ENCODE data around the gene EIF2B4. TPM values are rescaled to one million over a fixed set of nuclear protein-coding genes. Genes with fewer than 3 reads are reported as not detected.

The EIF2B4 gene
- total and polyA plus RNA-seq, 2 donors = 30.5 to 56.0 TPM

DNA sequence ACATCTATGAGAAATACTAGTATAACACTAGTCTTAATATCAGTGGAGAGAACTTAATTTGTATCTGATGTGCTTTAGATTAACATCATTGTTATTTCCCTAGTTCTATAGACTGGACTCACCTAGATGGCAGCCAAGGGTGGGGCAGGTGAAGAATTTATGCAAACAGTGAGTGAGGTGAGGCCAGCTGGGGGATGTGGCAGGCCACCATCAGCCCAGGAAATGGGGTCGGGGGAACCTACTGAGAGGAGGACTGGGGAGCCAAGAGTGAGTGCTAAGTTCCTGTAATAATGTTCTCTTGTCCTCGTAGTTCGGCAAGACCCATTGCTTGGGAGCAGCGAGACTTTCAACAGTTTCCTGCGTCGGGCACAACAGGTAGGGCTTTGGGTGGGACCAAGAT lies 2.8 kb upstream of the EIF2B4 start:
- Histone ChIP-seq H3K36me3 (ENCODE audit: control insufficient read depth in 2 of 2, insufficient read depth in 2 of 2, low read length in 1 of 2) (peaks cover 51 to 62% of the 10 kb centered on the region in 2 donors), H3K27me3 (ENCODE audit: control insufficient read depth in 2 of 2, insufficient read depth in 1 of 2, low read length in 1 of 2) (no peaks in the 10 kb centered on the region), H3K4me3 (ENCODE audit: low read length in 2 of 2) (no peak overlapping the region), H3K4me1 (ENCODE audit: control insufficient read depth in 2 of 2, insufficient read depth in 2 of 2, low read length in 2 of 2) (peaks cover 11 to 29% of the 10 kb centered on the region in 2 donors), H3K9me3 (ENCODE audit: control insufficient read depth in 2 of 2, insufficient read depth in 1 of 2, low read length in 1 of 2) (no peaks in the 10 kb centered on the region), H3K27ac (ENCODE audit: low read depth in 1 of 2, low read length in 1 of 2) (no peak overlapping the region)
- WGBS = 95% methylated on average over 6 of the region's 6 CpGs
- no peak for DNase-seq (ENCODE audit: low read depth in 6 of 9, low spot score in 9 of 9)

DNA sequence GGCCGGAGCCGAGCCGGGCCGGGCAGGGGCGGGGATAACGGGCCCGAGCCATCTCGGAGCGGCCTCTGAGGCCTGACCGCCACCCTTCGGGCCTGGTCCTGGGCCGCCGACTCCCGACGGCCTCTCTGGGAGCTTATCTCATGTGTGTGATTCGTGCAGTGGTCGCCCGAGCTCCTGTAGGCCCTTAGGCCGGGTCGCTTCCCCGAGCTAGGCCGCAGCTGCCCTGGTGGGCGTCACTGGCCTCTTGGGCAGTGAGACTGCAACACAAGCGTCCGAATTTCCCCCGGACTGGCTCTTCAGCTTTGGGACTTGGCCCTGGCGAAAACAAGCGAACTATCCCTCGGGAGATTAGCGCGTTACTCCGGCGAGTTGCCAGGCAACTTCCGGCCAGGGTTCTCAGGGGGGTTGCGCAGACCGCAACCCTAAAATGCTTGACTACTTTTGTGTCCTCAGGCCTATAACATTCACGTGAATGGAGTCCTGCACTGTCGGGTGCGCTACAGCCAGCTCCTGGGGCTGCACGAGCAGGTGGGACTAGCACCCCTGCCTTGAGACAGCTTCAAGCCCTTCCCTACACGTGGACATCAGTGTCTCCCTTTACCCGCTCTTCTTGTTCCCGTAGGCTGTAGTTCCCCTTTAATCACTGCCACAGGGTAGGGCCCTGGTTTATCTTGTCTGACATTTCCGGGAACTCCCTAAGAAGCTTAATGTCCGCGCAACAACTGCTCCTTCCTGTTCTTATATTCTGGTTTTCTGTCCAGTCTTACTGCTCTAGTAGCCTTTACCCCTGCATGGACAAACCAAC lies 880 bp upstream of the EIF2B4 start:
- DNase-seq (ENCODE audit: low read depth in 6 of 9, low spot score in 9 of 9) = peak in 3 of 9 donors; percentile 22 to 51 (median 32)
- Histone ChIP-seq H3K4me1 (ENCODE audit: control insufficient read depth in 2 of 2, insufficient read depth in 2 of 2, low read length in 2 of 2) (peaks cover 11 to 29% of the 10 kb centered on the region in 2 donors), H3K27me3 (ENCODE audit: control insufficient read depth in 2 of 2, insufficient read depth in 1 of 2, low read length in 1 of 2) (no peaks in the 10 kb centered on the region), H3K27ac (ENCODE audit: low read depth in 1 of 2, low read length in 1 of 2) (peak overlapping the region; percentile 76 to 82), H3K4me3 (ENCODE audit: low read length in 2 of 2) (peak overlapping the region; percentile 90 to 95), H3K9me3 (ENCODE audit: control insufficient read depth in 2 of 2, insufficient read depth in 1 of 2, low read length in 1 of 2) (no peaks in the 10 kb centered on the region), H3K36me3 (ENCODE audit: control insufficient read depth in 2 of 2, insufficient read depth in 2 of 2, low read length in 1 of 2) (peaks cover 51 to 63% of the 10 kb centered on the region in 2 donors)
- WGBS = 1% methylated on average over 46 of the region's 46 CpGs

DNA sequence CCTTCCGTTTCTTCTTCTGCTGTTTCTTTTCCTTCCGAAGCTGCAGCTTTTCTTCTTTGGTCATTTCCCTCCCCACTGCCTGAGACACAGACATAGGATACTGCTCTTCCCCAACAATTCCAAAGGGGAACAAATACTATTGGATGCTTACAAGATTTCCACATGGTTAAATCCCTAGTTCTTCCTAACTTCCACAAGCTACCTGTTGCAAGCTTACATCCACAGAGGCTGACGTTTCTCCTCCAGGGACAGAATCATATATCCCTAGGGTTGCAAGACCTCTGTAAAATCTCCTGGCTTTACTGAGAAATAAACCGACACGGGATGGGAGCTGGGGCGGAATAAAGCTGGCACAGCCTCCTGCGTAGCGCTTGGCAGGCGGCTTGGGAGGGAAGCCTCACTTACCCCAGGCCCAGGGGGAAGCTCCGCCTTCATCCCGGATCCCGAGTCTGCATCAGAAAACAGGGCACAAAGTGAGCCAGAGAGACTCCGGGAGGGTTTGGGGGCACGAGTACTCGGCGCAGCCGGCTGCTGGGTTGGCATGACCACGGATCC lies 590 bp downstream of the EIF2B4 start:
- DNase-seq (ENCODE audit: low read depth in 6 of 9, low spot score in 9 of 9) = peak in 1 of 9 donors; percentile 15
- Histone ChIP-seq H3K9me3 (ENCODE audit: control insufficient read depth in 2 of 2, insufficient read depth in 1 of 2, low read length in 1 of 2) (no peaks in the 10 kb centered on the region), H3K4me3 (ENCODE audit: low read length in 2 of 2) (peak overlapping the region; percentile 90 to 95), H3K36me3 (ENCODE audit: control insufficient read depth in 2 of 2, insufficient read depth in 2 of 2, low read length in 1 of 2) (peaks cover 46 to 59% of the 10 kb centered on the region in 2 donors), H3K27me3 (ENCODE audit: control insufficient read depth in 2 of 2, insufficient read depth in 1 of 2, low read length in 1 of 2) (no peaks in the 10 kb centered on the region), H3K27ac (ENCODE audit: low read depth in 1 of 2, low read length in 1 of 2) (peak overlapping the region; percentile 82 to 88), H3K4me1 (ENCODE audit: control insufficient read depth in 2 of 2, insufficient read depth in 2 of 2, low read length in 2 of 2) (peaks cover 11 to 29% of the 10 kb centered on the region in 2 donors)
- 2% methylated on average over 18 of the region's 18 CpGs for WGBS

DNA sequence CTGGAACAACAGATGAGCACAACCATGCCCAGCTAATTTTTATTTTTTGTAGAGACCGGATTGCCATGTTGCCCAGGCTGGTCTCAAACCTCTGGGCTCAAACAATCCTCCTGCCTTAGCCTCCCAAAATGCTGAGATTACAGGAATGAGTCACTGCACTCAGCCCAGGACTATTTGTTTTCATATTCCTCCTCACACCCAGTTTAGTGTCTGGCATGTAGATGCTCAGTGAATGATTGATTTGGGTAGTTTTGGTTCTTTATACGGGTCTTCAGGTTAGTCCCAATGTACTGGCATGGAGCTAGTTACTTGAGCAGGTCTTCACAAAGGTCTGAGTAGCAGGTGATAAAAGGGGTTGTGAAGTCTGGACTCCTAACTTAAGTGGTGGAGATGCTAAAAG lies 6.2 kb downstream of the EIF2B4 start:
- Histone ChIP-seq H3K27me3 (ENCODE audit: control insufficient read depth in 2 of 2, insufficient read depth in 1 of 2, low read length in 1 of 2) (no peaks in the 10 kb centered on the region), H3K4me1 (ENCODE audit: control insufficient read depth in 2 of 2, insufficient read depth in 2 of 2, low read length in 2 of 2) (peaks cover 2% of the 10 kb centered on the region in 2 donors), H3K4me3 (ENCODE audit: low read length in 2 of 2) (no peak overlapping the region), H3K27ac (ENCODE audit: low read depth in 1 of 2, low read length in 1 of 2) (no peak overlapping the region), H3K9me3 (ENCODE audit: control insufficient read depth in 2 of 2, insufficient read depth in 1 of 2, low read length in 1 of 2) (no peaks in the 10 kb centered on the region), H3K36me3 (ENCODE audit: control insufficient read depth in 2 of 2, insufficient read depth in 2 of 2, low read length in 1 of 2) (peaks cover 43 to 45% of the 10 kb centered on the region in 2 donors)
- no peak for DNase-seq (ENCODE audit: low read depth in 6 of 9, low spot score in 9 of 9)
- WGBS = 93% methylated on average over 2 of the region's 2 CpGs

DNA sequence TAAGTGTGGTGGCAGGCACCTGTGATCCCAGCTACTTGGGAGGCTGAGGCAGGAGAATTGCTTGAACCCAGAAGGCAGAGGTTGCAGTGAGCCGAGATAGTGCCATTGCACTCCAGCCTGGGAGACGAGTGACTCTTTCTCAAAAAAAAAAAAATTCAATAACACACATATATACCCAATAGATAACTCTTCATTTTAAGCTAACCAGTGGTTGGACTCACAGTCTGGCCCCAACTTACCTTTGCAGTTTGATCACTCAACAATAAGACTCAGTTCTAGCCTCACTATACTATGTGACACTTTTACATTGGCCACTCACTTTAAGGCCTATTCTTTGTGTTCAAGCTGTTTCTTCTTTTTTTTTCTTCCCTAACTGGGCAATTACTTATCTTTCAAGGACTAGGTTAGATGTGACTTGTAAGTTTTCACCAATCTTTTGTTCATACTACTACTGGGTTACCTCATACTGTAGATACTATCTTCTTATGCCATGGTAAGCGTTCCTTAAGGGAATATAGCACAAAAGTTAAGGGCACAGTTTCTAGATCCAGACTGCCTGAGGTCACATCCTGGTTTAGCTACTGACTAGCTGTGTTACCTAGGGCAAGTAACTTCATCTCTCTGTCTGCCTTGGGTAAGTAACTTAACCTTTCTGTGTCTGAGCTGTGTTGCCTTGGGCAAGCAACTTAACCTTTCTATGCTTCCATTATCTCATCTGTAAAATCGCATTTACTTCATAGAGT lies 7.3 kb downstream of the EIF2B4 start:
- no peak for DNase-seq (ENCODE audit: low read depth in 6 of 9, low spot score in 9 of 9)
- no peak overlapping the region for H3K27ac ChIP-seq (ENCODE audit: low read depth in 1 of 2, low read length in 1 of 2)
- no peaks in the 10 kb centered on the region for H3K9me3 ChIP-seq (ENCODE audit: control insufficient read depth in 2 of 2, insufficient read depth in 1 of 2, low read length in 1 of 2)
- H3K4me1 ChIP-seq (ENCODE audit: control insufficient read depth in 2 of 2, insufficient read depth in 2 of 2, low read length in 2 of 2) = peaks cover 0 to 4% of the 10 kb centered on the region in 2 donors
- WGBS = 98% methylated on average over 4 of the region's 4 CpGs
- no peak overlapping the region for H3K4me3 ChIP-seq (ENCODE audit: low read length in 2 of 2)
- H3K27me3 ChIP-seq (ENCODE audit: control insufficient read depth in 2 of 2, insufficient read depth in 1 of 2, low read length in 1 of 2) = no peaks in the 10 kb centered on the region
- peaks cover 39 to 40% of the 10 kb centered on the region in 2 donors for H3K36me3 ChIP-seq (ENCODE audit: control insufficient read depth in 2 of 2, insufficient read depth in 2 of 2, low read length in 1 of 2)

DNA sequence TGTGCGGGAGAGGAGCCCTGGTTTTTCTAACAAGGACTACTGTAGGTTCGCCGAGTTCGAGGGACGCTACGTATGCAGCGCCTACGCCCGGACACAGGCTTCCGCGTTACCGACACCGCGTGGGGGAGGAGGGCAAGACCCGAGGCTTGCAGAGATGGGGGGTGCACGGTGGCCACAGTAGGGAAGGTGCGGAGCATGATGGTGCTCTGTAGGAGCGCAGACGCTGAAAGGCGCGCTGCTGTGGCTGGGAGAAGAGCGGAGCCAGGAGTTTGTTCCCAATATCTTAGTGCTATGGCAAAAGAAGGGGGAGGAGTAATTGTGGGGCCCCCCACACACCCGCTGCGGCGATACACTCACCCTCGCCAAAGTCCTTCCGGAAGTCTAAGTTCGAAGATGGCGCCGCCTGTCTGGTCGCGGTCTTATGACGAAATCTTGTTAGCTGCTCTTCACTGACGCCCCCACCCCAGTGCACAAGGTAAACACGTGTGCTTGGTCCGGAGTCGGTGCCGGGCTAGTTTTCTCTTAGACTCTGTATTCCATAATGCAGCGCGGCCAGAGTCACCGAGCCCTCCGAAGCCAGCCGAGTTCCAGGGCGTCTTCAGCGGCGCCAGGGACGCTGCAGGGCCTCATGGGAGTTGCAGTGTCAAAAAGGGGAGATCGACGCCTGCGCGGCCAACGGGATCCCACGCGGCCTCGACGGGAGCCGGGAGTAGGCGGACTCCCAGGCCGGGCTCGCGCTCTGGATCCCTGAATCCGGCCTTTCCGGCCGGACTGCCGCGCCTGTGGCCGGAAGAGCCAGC lies 13.6 kb downstream of the EIF2B4 start, which contains the start of gene GTF3C2:
Gene GTF3C2 (minus strand): TSS at position 383 of the 800 bp plus-strand sequence. CDS start 13,210 bp downstream, outside the sequence.
- peak within 1 kb of the TSS; percentile 93 for H3K4me3 ChIP-seq (ENCODE audit: low read length in 2 of 2)
- peaks cover 0 to 5% of the 10 kb centered on the region in 2 donors for H3K36me3 ChIP-seq (ENCODE audit: control insufficient read depth in 2 of 2, insufficient read depth in 2 of 2, low read length in 1 of 2)
- DNase-seq (ENCODE audit: low read depth in 6 of 9, low spot score in 9 of 9) = peak; percentile 87 to 99 (median 94)
- H3K9me3 ChIP-seq (ENCODE audit: control insufficient read depth in 2 of 2, insufficient read depth in 1 of 2, low read length in 1 of 2) = peaks cover 0 to 4% of the 10 kb centered on the region in 2 donors
- no peaks in the 10 kb centered on the region for H3K27me3 ChIP-seq (ENCODE audit: control insufficient read depth in 2 of 2, insufficient read depth in 1 of 2, low read length in 1 of 2)
- peak within 1 kb of the TSS; percentile 95 for H3K27ac ChIP-seq (ENCODE audit: low read depth in 1 of 2, low read length in 1 of 2)
- WGBS = under 1% methylated on average over 67 of the region's 67 CpGs
- peaks cover 10 to 17% of the 10 kb centered on the region in 2 donors for H3K4me1 ChIP-seq (ENCODE audit: control insufficient read depth in 2 of 2, insufficient read depth in 2 of 2, low read length in 2 of 2)

DNA sequence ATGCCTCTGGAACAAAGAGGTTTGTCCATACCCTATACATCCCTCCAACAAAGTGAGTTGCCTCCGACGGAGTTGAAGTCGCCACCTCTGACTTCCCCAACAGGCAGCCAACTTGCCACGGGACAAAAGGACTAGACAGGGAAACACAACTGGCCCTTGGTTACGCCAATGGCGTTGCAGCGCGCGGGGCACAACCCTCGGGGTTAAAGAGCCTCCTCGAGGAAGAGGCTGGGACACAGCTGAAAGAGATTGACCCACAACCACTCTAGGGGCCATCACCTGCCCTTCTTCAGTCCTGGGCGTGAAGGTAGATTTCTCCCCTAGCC lies 14.1 kb downstream of the EIF2B4 start:
- Histone ChIP-seq H3K27ac (ENCODE audit: low read depth in 1 of 2, low read length in 1 of 2) (peak overlapping the region; percentile 95), H3K36me3 (ENCODE audit: control insufficient read depth in 2 of 2, insufficient read depth in 2 of 2, low read length in 1 of 2) (peaks cover 0 to 5% of the 10 kb centered on the region in 2 donors), H3K4me3 (ENCODE audit: low read length in 2 of 2) (peak overlapping the region; percentile 93), H3K4me1 (ENCODE audit: control insufficient read depth in 2 of 2, insufficient read depth in 2 of 2, low read length in 2 of 2) (peaks cover 10 to 18% of the 10 kb centered on the region in 2 donors), H3K27me3 (ENCODE audit: control insufficient read depth in 2 of 2, insufficient read depth in 1 of 2, low read length in 1 of 2) (no peaks in the 10 kb centered on the region), H3K9me3 (ENCODE audit: control insufficient read depth in 2 of 2, insufficient read depth in 1 of 2, low read length in 1 of 2) (peaks cover 0 to 4% of the 10 kb centered on the region in 2 donors)
- DNase-seq (ENCODE audit: low read depth in 6 of 9, low spot score in 9 of 9) = no peak
- under 1% methylated on average over 12 of the region's 12 CpGs for WGBS

DNA sequence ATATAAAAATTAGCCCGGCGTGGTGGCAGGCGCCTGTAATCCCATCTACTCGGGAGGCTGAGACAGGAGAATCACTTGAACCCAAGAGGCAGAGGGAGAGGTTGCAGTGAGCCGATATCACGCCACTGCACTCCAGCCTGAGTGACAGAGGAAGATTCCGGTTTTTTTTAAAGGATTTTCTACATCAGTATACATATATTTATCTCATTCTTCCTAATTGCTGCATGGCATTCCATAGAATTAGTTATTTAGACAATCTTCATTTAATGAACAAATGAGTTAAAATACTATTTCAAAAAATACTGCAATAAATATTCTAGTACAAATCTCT lies 15.6 kb downstream of the EIF2B4 start:
- no peak overlapping the region for H3K4me3 ChIP-seq (ENCODE audit: low read length in 2 of 2)
- H3K36me3 ChIP-seq (ENCODE audit: control insufficient read depth in 2 of 2, insufficient read depth in 2 of 2, low read length in 1 of 2) = peaks cover 0 to 10% of the 10 kb centered on the region in 2 donors
- DNase-seq (ENCODE audit: low read depth in 6 of 9, low spot score in 9 of 9) = no peak
- WGBS = 99% methylated on average over 7 of the region's 7 CpGs
- H3K27me3 ChIP-seq (ENCODE audit: control insufficient read depth in 2 of 2, insufficient read depth in 1 of 2, low read length in 1 of 2) = no peaks in the 10 kb centered on the region
- peaks cover 10 to 18% of the 10 kb centered on the region in 2 donors for H3K4me1 ChIP-seq (ENCODE audit: control insufficient read depth in 2 of 2, insufficient read depth in 2 of 2, low read length in 2 of 2)
- peaks cover 0 to 4% of the 10 kb centered on the region in 2 donors for H3K9me3 ChIP-seq (ENCODE audit: control insufficient read depth in 2 of 2, insufficient read depth in 1 of 2, low read length in 1 of 2)
- H3K27ac ChIP-seq (ENCODE audit: low read depth in 1 of 2, low read length in 1 of 2) = no peak overlapping the region

Data from thymus (tissue), 11 donors.